CD4-positive, alpha-beta T cell treated with Interferon alpha-2 for 1 hour (primary cell): Measurements from ENCODE around the gene MRPL18.
A peak's percentile ranks its signal among the peaks of the same experiment; 100 is the strongest.
"Not testable (repeated sequence)": the region's sequence is repeated elsewhere in the genome, so short reads cannot be mapped to it uniquely, and the experiment has no call there.

Experiments used
- DNase-seq, 2 donors: peaks; one replicate each; pipeline ENCODE4 v3.0.0-alpha.2; 2020 to 2022

Gene MRPL18

GRCh38 chr6:159777240-159777904 is 12.9 kb upstream of the MRPL18 start:
- no peak for DNase-seq

GRCh38 chr6:159778131-159778530 is 12.1 kb upstream of the MRPL18 start:
- no peak for DNase-seq

GRCh38 chr6:159778542-159779103 is 11.6 kb upstream of the MRPL18 start:
- DNase-seq: no peak

DNA sequence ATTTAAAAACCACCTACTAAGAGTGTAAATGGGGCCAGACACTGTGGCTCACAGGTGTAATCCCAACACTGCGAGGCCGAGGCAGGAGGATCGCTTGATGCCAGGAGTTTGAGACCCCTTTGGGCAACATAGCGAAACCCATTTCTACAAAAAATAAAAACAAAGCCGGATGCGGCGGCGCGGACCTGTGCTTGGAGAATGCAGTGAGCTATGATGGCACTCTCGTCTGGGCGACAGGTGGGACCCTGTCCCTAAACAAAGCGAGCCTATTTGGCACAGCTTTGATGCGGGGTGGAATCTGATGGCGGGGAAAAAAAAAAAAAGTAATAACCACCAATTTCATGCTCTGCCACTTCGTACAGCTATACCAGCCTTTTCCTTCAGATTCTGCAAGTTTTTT is 2.0 kb upstream of the MRPL18 start:
- DNase-seq: peak in 1 of 2 donors; percentile 32

DNA sequence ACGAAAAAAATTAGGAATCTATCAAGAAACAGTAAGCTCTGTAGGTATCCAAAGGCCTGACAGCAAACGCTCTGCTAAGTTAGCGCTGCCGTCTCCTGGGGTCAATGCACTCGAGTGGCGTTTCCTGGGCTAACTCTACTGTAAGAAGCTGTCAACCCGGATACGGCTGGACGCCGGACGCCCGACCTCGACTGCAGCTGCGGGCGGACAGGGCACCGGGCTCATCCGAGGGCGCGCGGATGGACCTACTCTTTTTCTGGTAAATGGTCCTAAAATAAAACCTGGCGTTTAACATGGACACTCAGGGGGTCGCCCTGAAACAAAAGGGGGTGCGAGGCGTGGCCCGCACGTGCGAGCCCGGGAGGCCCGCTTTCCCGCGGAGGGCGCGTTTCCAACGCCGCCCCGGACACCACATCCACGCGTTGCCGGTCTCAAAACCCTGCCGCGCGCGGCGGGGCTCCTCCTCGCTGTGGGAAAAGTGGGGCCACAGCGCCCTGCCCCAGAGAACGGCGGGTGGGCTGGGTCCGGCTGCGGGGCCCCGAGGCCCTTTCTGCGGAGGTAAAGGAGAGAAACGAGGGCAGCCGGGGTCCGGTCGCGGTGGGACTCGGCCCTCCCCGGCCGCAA is 1.4 kb upstream of the MRPL18 start:
- peak in 1 of 2 donors; percentile 36 for DNase-seq

GRCh38 chr6:159789377-159790148 is 704 bp upstream of the MRPL18 start, which contains the start of gene TCP1:
TCP1 (minus strand) TSS chr6:159789602; CDS start chr6:159789468, 134 bp downstream.
- peak; percentile 99 for DNase-seq

DNA sequence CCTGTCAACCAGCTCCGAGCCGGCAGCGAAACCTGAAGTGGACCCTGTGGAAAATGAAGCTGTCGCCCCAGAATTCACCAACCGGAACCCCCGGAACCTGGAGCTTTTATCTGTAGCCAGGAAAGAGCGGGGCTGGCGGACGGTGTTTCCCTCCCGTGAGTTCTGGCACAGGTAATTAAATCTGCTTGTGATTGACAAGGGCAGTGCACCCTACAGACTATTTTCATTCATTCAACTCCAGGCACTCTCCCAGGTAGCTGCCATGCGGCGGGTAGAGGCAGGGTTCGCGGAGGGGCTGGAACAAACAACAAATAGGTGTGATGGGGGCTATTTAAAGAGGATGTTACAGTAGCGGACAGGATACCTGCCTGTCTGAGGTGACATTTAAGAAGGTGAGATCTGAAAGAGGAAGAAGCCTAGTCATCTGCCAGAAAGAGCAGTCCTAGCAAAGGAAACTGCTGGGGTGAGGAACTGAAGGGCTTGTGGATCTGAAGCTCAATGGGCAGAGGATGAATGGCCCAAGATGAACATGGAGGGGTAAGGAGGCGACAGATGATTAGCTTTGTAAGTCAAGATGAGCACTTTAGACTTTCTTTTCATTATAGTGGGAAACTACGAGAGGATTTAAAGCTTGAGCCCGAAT is 810 bp downstream of the MRPL18 start:
- no peak for DNase-seq

DNA sequence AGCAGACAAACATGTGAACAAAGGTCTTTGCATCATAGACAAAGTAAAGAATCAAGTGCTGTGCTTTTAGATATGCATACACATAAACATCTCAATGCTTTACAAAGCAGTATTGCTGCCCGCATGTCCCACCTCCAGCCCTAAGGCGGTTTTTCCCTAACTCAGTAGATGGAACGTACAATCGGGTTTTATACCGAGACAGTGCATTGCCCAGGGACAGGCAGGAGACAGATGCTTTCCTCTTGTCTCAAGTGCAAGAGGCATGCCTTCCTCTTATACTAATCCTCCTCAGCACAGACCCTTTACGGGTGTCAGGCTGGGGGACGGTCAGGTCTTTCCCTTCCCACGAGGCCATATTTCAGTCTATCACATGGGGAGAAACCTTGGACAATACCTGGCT is 4.7 kb downstream of the MRPL18 start:
- DNase-seq: not testable (repeated sequence)

DNA sequence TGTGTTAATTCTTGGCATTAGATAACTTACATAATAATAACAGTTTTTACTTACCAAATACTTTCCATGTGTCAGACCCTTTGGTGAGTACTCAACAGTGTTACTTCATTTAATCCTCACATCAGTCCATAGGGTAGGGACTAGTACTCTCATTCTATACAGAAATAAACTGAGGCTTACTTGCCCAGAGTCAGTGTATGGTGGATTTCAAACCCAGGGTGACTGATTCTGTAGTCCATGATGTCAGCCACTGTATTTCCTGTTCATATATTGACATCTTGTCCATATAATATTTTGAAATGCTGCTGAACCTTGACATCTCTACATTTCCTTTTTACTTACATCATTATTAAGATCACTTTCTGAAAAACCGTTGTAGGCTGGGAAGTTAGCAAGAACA is 7.3 kb downstream of the MRPL18 start:
- DNase-seq: no peak

DNA sequence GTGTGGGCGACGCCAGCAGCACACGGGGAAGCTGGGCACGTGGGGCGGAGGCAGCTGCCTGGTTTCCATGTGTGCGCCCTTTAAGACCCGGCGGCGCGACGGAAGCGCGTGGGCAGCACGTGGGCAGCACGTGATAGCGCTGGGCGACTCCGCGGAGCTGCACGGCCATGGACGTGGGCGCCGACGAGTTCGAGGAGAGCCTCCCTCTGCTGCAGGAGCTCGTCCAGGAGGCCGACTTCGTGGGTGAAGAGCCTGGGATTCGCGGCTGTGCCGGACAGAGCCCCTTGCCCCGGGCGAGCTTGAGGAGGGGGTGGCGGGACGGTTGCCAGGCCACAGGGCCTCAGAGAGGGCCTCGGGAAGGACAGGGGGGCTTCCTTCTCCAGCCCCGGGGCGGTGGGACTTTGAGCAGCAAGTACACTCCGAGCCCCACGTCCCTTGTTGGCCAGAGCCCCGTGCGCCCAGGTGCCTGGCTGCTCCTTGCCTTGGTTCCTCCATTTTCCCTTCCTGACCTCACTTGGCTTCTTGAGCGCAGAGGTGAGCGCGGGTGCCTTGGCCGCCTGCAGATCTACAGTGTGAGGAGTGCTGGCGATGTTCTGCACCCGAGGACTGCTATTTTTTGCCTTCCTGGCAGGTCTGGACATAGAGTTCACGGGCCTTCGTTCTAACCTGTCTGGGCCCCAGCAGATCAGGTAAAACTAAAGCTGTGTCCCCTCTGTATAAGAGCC is 10.0 kb downstream of the MRPL18 start, which contains the start of gene PNLDC1:
PNLDC1 (plus strand) TSS at position 136 of the 725 bp plus-strand sequence; CDS start at position 168, 32 bp downstream.
- DNase-seq: no peak

DNA sequence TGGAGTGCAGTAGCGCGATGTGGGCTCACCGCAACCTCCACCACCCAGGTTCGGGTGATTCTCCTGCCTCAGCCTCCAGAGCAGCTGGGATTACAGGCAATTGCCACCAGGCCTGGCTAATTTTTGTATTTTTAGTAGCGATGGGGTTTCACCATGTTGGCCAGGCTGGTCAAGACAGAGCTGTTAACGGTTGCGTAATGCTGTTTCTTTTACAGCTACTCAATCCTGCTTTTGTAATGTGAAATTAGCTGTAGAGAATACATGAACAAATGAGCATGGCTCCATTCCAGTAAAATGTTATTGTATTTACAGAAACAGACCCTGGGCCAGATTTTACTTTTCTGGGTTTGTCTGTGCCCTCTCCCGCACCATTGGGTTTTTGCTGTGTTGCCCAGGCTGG is 11.7 kb downstream of the MRPL18 start:
- DNase-seq: no peak

DNA sequence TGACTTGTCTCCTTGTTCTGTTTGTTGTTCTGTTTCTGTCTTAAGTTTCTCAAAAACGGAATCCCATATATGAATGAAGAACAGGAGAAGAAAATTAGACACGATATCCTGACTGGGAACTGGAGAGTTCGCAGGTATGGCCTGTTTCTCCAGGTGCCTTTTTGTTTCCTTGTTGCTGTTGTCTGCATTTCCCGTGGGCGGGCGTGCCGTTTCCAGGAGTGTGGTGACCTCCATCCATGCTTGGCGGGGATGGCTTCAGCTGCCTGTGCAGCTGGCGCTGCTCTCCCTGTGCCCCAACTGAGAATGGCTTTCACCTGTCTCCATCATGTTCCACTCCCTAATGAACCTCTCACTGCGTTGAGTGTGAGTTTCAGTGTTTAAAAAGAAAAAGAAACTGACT is 14.2 kb downstream of the MRPL18 start:
- DNase-seq: no peak

GRCh38 chr6:159805440-159806020 is 15.3 kb downstream of the MRPL18 start:
- no peak for DNase-seq

GRCh38 chr6:159806021-159806458 is 15.8 kb downstream of the MRPL18 start:
- DNase-seq: no peak

DNA sequence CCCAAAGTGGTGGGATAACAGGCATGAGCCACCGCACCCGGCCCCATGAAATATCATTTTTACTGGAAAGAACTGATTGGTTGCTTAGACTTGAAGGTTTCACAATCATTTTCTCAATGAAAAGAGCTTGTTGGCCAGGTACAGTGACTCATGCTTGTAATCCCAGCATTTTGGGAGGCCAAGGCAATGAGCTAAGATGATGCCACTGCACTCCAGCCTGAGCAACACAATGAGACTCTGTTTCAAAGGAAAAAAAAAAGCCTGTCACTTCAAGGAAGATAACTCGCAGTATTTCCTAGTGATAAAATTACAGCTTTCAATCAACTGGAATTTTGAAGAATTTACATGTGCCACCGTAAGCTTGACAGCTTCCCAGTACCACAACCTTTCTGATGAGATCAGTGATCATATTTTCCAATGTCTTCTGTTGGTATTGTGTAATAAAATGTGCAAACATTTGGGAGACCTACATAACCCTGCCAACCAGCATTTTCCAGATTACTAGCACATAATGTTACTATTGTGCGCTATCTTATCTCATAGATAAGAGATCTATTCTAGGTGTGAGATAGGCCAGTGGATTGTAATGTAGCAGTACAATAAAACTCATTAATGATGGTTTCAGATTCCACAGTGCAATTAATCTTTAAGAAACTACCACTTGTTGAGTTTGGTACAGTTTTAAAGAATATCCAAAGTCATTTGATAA is 17.0 kb downstream of the MRPL18 start:
- no peak for DNase-seq

DNA sequence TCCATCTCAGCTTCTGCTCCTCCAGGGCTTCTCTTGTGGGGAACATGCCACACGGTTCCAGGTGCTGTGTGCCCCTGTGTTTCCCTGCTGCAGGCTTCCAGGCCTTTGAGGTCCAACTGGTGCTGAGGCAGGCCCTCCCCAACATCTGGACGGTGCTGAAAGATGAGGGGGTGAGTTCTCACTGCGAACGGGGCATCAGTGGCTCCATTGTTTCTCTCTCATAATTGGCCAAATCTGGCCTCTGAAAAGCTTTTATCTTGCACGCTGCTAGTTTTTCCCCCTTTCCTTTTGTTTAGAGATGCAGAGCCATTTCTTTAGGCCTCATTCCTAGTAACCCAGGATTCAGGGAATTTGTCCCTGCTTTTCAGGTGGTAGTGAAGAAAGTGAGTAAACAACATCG is 18.4 kb downstream of the MRPL18 start:
- no peak for DNase-seq

GRCh38 chr6:159809149-159809548 is 18.9 kb downstream of the MRPL18 start:
- no peak for DNase-seq

- no peak for DNase-seq
Measured at GRCh38 chr6:159813781-159814180, 23.5 kb downstream of the MRPL18 start.

DNA sequence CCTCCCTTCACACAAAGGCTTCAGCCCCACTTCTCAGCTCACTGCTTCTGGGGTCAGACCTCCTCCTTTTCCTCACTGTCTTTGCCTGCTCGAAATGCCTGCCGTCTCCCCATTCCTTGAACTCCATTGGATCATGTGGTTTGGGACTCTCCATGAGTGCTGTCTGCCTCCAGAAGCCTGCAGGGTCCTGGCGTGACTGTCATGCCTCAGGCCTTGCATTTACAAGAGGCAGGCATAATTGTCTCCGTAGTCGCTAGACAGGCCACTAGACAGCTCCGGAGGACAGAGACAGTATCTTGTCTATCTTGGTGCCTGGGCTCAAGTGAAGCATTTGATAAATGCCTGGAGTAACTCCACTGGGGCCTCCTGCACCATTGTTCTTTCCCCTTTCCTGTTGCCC is 25.1 kb downstream of the MRPL18 start:
- DNase-seq: no peak

DNA sequence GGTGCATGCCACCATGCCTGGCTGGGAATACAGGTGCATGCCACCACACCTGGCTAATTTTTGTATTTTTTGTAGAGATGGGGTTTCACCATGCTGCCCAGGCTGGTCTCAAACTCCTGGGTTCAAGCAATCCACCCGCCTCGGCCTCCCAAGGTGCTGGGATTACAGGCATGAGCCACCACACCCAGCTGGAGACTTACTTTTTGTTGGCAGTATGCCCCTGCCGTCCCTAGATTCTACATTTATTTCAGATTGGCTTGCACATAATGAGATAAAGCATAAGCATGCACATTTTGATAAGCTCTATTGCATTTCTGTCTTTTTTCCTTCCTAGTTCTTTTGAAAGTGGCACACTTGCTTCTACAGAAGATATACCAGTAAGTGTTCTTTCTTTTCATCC is 26.5 kb downstream of the MRPL18 start:
- not testable (repeated sequence) for DNase-seq
